Activated CD8-positive, alpha-beta memory T cell treated with anti-CD3 and anti-CD28 coated beads, Interleukin-2, amount 10 ng/mL, durations not matched to agents 7 days and 5 days (primary cell): ENCODE measurements around the gene CNTNAP2. TPM values are rescaled to one million over a fixed set of nuclear protein-coding genes. Genes with fewer than 3 reads are reported as not detected.
"Not testable (repeated sequence)": the region's sequence is repeated elsewhere in the genome, so short reads cannot be mapped to it uniquely, and the experiment has no call there.

Experiments used
- ATAC-seq: fragments of 150-1000 bp; cut with Tn5 transposase; one replicate; pipeline ENCODE4 v1.10.0; 2021; ENCODE audit warnings: moderate library complexity
- CTCF ChIA-PET: fragments of 350-600 bp; sonication (Branson Sonifier 250); formaldehyde crosslinking; loops from one replicate; lab custom pipeline; 2021; ENCODE audit warnings: antibody characterized with exemption; lab: Charles Lee
- DNase-seq: peaks from one replicate; pipeline ENCODE4 v3.0.0-alpha.2; 2020
- H3K27ac Mint-ChIP-seq: one replicate; pipeline ENCODE4 v1.8.0; 2021; ENCODE audit warnings: mild to moderate bottlenecking, mixed read lengths
- H3K27me3 Mint-ChIP-seq: one replicate; pipeline ENCODE4 v1.8.0; 2021; ENCODE audit warnings: mixed read lengths
- H3K36me3 Mint-ChIP-seq: one replicate; pipeline ENCODE4 v1.8.0; 2021; ENCODE audit warnings: mild to moderate bottlenecking, mixed read lengths
- H3K4me1 Mint-ChIP-seq: one replicate; pipeline ENCODE4 v1.8.0; 2021; ENCODE audit warnings: mixed read lengths
- H3K4me3 Mint-ChIP-seq: one replicate; pipeline ENCODE4 v1.8.0; 2021; ENCODE audit warnings: mild to moderate bottlenecking, moderate library complexity, mixed read lengths
- H3K9me3 Mint-ChIP-seq: one replicate; pipeline ENCODE4 v1.8.0; 2022; ENCODE audit warnings: low read depth, mixed read lengths
- total RNA-seq, 2 experiments: library from RNA; stranded (reverse); gene quantifications; one replicate each; pipeline ENCODE4 v1.2.3, GENCODE V29; 2021

Gene CNTNAP2
- total RNA-seq, 2 experiments from 2014 or later, result not detected

GRCh38 chr7:147062897-147063296 lies 946.3 kb downstream of the CNTNAP2 start:
- Mint-ChIP-seq H3K27ac (no peak overlapping the region), H3K27me3 (no peaks in the 10 kb centered on the region), H3K4me1 (no peaks in the 10 kb centered on the region), H3K4me3 (no peak overlapping the region), H3K36me3 (no peaks in the 10 kb centered on the region), H3K9me3 (peaks cover 6% of the 10 kb centered on the region)
- no peak for DNase-seq
- ATAC-seq, result no peak
- CTCF ChIA-PET, result no interaction called here

DNA sequence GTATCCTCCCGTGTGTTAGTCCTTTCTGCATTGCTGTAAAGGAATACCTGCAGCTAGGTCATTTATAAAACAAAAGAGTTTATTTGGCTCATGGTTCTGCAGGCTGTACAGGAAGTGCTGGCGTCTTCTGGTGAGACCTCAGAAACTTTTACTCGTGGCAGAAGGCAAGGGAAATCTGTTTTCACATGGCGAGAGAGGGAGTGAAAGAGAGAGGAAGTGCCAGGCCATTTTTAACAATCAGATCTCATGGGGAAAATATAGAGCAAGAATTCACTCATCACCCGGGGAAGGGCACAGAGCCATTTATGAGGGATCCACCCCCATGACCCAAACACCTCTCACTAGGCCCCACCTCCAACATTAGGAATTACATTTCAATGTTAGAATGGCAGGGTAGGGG lies 952.2 kb downstream of the CNTNAP2 start:
- no peak overlapping the region for H3K27ac Mint-ChIP-seq
- no peak overlapping the region for H3K4me3 Mint-ChIP-seq
- H3K27me3 Mint-ChIP-seq, result no peaks in the 10 kb centered on the region
- peaks cover 14% of the 10 kb centered on the region for H3K9me3 Mint-ChIP-seq
- no peaks in the 10 kb centered on the region for H3K4me1 Mint-ChIP-seq
- H3K36me3 Mint-ChIP-seq, result no peaks in the 10 kb centered on the region
- CTCF ChIA-PET, result no interaction called here
- DNase-seq, result no peak
- ATAC-seq, result no peak

DNA sequence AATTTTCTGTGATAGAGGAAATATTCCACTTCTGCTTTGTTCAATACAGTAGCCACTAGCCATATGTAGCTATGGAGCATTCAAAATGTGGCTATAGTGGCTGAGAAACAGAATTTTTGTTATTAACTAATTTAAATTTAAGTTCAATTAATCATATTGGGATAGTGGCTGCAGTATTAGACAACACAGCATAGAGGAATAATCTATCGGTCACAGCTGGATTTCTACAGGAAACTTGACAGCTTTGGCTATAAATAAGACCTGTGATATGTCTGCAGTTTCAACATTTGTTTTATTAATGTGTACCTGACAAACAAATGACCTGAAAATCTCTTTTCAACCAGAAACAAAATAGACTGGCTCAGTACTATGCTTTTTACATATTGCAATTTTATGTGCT lies 953.2 kb downstream of the CNTNAP2 start:
- CTCF ChIA-PET, result no interaction called here
- no peak overlapping the region for H3K27ac Mint-ChIP-seq
- H3K4me3 Mint-ChIP-seq, result no peak overlapping the region
- no peaks in the 10 kb centered on the region for H3K4me1 Mint-ChIP-seq
- ATAC-seq (no peak), DNase-seq (no peak)
- peaks cover 14% of the 10 kb centered on the region for H3K9me3 Mint-ChIP-seq
- no peaks in the 10 kb centered on the region for H3K27me3 Mint-ChIP-seq
- H3K36me3 Mint-ChIP-seq, result no peaks in the 10 kb centered on the region

GRCh38 chr7:147070886-147071285 lies 954.3 kb downstream of the CNTNAP2 start:
- no peak for DNase-seq
- CTCF ChIA-PET, result no interaction called here

DNA sequence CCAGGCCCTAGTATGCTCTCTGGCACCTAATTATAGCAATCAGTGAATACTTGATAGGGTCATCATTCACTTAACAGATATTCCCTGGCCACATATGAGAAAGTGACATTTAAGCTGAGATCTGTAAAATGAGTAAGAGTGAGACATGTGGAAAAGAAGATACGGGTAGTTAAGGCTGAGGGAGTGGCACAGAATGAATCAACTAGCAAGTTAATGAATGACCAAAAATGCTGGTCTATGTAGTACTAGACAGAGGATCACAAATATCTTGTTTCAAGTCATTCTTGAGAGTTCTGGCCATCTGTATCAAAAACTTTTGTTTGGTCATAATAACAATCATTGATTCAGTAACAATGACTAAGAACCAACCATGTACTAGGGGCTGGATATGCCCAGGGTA lies 954.9 kb downstream of the CNTNAP2 start:
- ATAC-seq, result no peak
- no peak overlapping the region for H3K4me3 Mint-ChIP-seq
- no peak for DNase-seq
- peaks cover 14% of the 10 kb centered on the region for H3K9me3 Mint-ChIP-seq
- H3K36me3 Mint-ChIP-seq, result no peaks in the 10 kb centered on the region
- H3K4me1 Mint-ChIP-seq, result no peaks in the 10 kb centered on the region
- CTCF ChIA-PET, result no interaction called here
- H3K27me3 Mint-ChIP-seq, result no peaks in the 10 kb centered on the region
- H3K27ac Mint-ChIP-seq, result no peak overlapping the region

More at GRCh38 chr7:147070886-147071285, 954.3 kb downstream of the CNTNAP2 start:
- Mint-ChIP-seq H3K4me3 (no peak overlapping the region), H3K4me1 (no peaks in the 10 kb centered on the region), H3K27ac (no peak overlapping the region), H3K36me3 (no peaks in the 10 kb centered on the region), H3K9me3 (peaks cover 14% of the 10 kb centered on the region), H3K27me3 (no peaks in the 10 kb centered on the region)
- ATAC-seq, result no peak

GRCh38 chr7:147078312-147078711 lies 961.7 kb downstream of the CNTNAP2 start:
- Mint-ChIP-seq H3K27ac (no peak overlapping the region), H3K27me3 (no peaks in the 10 kb centered on the region), H3K4me1 (no peaks in the 10 kb centered on the region), H3K36me3 (no peaks in the 10 kb centered on the region), H3K4me3 (no peak overlapping the region), H3K9me3 (peaks cover 7% of the 10 kb centered on the region)
- ATAC-seq (no peak), DNase-seq (no peak)
- CTCF ChIA-PET, result no interaction called here

DNA sequence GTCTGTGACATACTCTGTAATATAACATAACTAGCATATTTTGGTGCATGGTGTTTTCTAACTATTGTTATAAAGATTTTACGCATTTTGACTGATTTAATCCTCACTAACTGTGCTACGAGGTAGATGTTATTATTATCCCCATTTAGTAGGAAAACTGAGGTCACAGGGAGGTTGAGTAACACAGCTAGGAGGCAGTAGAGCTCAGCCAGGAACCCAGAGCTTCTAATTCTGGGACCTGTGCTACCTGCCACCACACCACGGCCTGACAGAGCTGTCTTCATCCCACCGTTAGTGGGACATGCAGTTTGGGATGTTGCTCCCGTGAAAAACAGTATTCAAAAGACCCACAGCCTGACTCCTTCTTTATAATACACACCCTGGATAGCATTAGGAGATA lies 962.5 kb downstream of the CNTNAP2 start:
- Mint-ChIP-seq H3K9me3 (peaks cover 4% of the 10 kb centered on the region), H3K27ac (no peak overlapping the region), H3K36me3 (no peaks in the 10 kb centered on the region), H3K4me3 (no peak overlapping the region), H3K4me1 (no peaks in the 10 kb centered on the region), H3K27me3 (no peaks in the 10 kb centered on the region)
- DNase-seq (no peak), ATAC-seq (no peak)
- CTCF ChIA-PET, result no interaction called here

DNA sequence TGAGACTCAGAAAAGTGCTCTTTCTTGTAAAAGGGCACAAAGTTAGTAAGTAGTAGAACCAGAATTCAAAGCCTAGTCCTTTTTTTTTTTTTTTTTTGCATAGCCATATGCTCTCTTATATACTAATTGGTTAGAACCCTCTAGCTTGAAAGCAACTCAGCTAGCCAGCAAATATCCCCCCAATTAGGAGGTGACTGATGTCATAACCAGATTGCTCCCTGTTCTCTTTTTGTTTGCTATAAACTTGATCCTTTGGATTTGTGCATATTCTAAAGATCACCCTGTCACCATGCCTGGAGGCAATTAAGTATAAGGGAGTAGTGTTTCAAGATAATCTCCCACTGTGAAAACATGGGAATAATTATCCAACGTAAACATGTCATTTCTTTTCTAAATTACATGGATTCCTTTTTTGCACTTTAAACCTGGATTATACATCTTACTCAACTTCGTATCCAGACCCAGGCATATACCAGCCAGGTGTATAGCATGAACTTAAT lies 963.4 kb downstream of the CNTNAP2 start:
- H3K27me3 Mint-ChIP-seq, result no peaks in the 10 kb centered on the region
- CTCF ChIA-PET, result no interaction called here
- H3K9me3 Mint-ChIP-seq, result peaks cover 4% of the 10 kb centered on the region
- no peak overlapping the region for H3K4me3 Mint-ChIP-seq
- no peaks in the 10 kb centered on the region for H3K4me1 Mint-ChIP-seq
- no peak for ATAC-seq
- DNase-seq, result no peak
- H3K27ac Mint-ChIP-seq, result no peak overlapping the region
- no peaks in the 10 kb centered on the region for H3K36me3 Mint-ChIP-seq

- Mint-ChIP-seq H3K36me3 (no peaks in the 10 kb centered on the region), H3K9me3 (peaks cover 7% of the 10 kb centered on the region), H3K27me3 (no peaks in the 10 kb centered on the region), H3K4me1 (no peaks in the 10 kb centered on the region), H3K4me3 (no peak overlapping the region), H3K27ac (no peak overlapping the region)
- ATAC-seq, result no peak
- CTCF ChIA-PET, result no interaction called here
- DNase-seq, result no peak
Measured at GRCh38 chr7:147081117-147081516, 964.5 kb downstream of the CNTNAP2 start.

GRCh38 chr7:147089051-147089461 lies 972.5 kb downstream of the CNTNAP2 start:
- no peak for ATAC-seq
- H3K4me1 Mint-ChIP-seq, result no peaks in the 10 kb centered on the region
- no peak for DNase-seq

DNA sequence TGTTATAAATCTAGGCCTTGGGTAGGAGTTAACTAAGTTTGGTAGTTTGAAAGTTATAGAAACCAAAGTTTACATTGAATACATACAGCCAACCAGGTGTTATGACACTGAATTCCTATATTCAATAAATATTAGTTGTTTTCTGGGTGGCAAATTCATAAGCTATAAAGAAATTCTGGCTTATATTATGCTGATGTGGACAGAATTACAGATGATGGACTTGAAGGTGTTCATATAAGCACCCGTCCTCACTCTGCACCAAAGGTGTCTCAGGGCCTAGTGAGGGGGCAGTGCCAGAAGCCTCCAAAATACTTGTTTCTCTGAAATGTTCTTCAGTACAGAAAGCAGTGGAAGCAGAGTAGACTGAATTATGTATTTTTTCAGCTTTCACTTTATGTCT lies 973.0 kb downstream of the CNTNAP2 start:
- ATAC-seq (no peak), DNase-seq (no peak)
- H3K27ac Mint-ChIP-seq, result no peak overlapping the region
- no peaks in the 10 kb centered on the region for H3K36me3 Mint-ChIP-seq
- H3K4me3 Mint-ChIP-seq, result no peak overlapping the region
- no peaks in the 10 kb centered on the region for H3K27me3 Mint-ChIP-seq
- H3K4me1 Mint-ChIP-seq, result no peaks in the 10 kb centered on the region
- CTCF ChIA-PET, result interaction anchor here (0.6 kb wide), 1 partner anchor 63 kb away, joined by 3 read pairs; no protein-coding TSS in a partner anchor
- peaks cover 7% of the 10 kb centered on the region for H3K9me3 Mint-ChIP-seq

More at GRCh38 chr7:147089051-147089461, 972.5 kb downstream of the CNTNAP2 start:
- H3K9me3 Mint-ChIP-seq, result peaks cover 7% of the 10 kb centered on the region
- CTCF ChIA-PET, result no interaction called here
- no peak overlapping the region for H3K4me3 Mint-ChIP-seq
- no peaks in the 10 kb centered on the region for H3K27me3 Mint-ChIP-seq
- no peaks in the 10 kb centered on the region for H3K36me3 Mint-ChIP-seq
- no peak overlapping the region for H3K27ac Mint-ChIP-seq

GRCh38 chr7:147096629-147097028 lies 980.0 kb downstream of the CNTNAP2 start:
- no peak overlapping the region for H3K27ac Mint-ChIP-seq

GRCh38 chr7:147103224-147103623 lies 986.6 kb downstream of the CNTNAP2 start:
- ATAC-seq (no peak), DNase-seq (no peak)
- CTCF ChIA-PET, result no interaction called here
- Mint-ChIP-seq H3K27me3 (no peaks in the 10 kb centered on the region), H3K4me3 (no peak overlapping the region), H3K9me3 (peaks cover 9% of the 10 kb centered on the region), H3K27ac (no peak overlapping the region), H3K4me1 (no peaks in the 10 kb centered on the region), H3K36me3 (no peaks in the 10 kb centered on the region)

More at GRCh38 chr7:147096629-147097028, 980.0 kb downstream of the CNTNAP2 start:
- DNase-seq, result no peak
- Mint-ChIP-seq H3K4me1 (no peaks in the 10 kb centered on the region), H3K27me3 (no peaks in the 10 kb centered on the region), H3K4me3 (no peak overlapping the region), H3K9me3 (peaks cover 19% of the 10 kb centered on the region), H3K36me3 (no peaks in the 10 kb centered on the region)
- ATAC-seq, result no peak
- CTCF ChIA-PET, result no interaction called here

DNA sequence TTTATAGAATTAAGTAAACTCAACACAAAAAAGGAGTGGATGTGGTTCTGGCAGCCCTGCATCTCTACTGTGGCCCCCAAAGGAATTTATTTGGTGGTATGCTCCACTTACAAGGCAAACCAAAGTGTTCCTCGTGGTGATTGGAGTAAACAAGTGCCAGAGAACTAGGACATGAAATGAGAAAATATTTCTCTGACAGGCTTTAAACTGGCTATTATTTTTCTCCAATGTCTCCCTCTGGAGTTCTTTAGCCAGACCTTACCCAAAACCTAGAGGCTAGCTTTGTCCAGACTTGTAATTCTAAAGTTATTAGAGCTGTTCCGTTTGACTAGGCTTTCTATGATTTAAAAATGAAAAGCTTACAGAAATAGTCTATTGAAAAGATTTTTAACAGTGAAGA lies 990.1 kb downstream of the CNTNAP2 start:
- DNase-seq (no peak), ATAC-seq (no peak)
- Mint-ChIP-seq H3K4me1 (no peaks in the 10 kb centered on the region), H3K36me3 (no peaks in the 10 kb centered on the region), H3K27ac (no peak overlapping the region), H3K27me3 (no peaks in the 10 kb centered on the region), H3K9me3 (peaks cover 14% of the 10 kb centered on the region), H3K4me3 (no peak overlapping the region)
- CTCF ChIA-PET, result no interaction called here

- DNase-seq, H3K36me3 Mint-ChIP-seq, H3K27me3 Mint-ChIP-seq, H3K4me1 Mint-ChIP-seq, ATAC-seq, H3K4me3 Mint-ChIP-seq, H3K27ac Mint-ChIP-seq, CTCF ChIA-PET: not testable (repeated sequence)
- H3K9me3 Mint-ChIP-seq, result peaks cover 22% of the 10 kb centered on the region
Measured at GRCh38 chr7:147114525-147114924, 997.9 kb downstream of the CNTNAP2 start.
